HCT116 (cell line): Measurements from ENCODE around the gene HYOU1. TPM values are rescaled to one million over a fixed set of nuclear protein-coding genes. Genes with fewer than 3 reads are reported as not detected.

Source experiments
- ATAC-seq: fragments of 200-7000 bp; cut with Tn5 transposase; 2 replicates; pipeline ENCODE4 v1.9.1; 2020; ENCODE audit warnings: mild to moderate bottlenecking, moderate library complexity
- BruUV-seq: library from RNA; stranded (reverse); fragments of 400-500 nt; replicated peaks from 2 replicates; lab custom pipeline; 2021; lab: Mats Ljungman, UMichigan
- CTCF ChIA-PET: fragments of 300-600 bp; sonication (Branson Sonifier 250); formaldehyde crosslinking; loops from one replicate; lab custom pipeline; 2021; ENCODE audit warnings: antibody characterized with exemption; lab: Charles Lee
- POLR2A ChIA-PET: fragments of 300-600, 350-600 bp; sonication (Branson Sonifier 250); formaldehyde crosslinking; loops from one replicate; lab custom pipeline; 2021; ENCODE audit warnings: antibody characterized with exemption; lab: Charles Lee
- RAD21 ChIA-PET, 2 experiments: fragments of 300-600 bp; sonication (Branson Sonifier 250); formaldehyde crosslinking; loops; one replicate each; lab custom pipeline; 2023; ENCODE audit warnings: low total read pairs in 2 of 2; ENCODE audit not compliant: uncharacterized antibody in 2 of 2, unreplicated experiment in 2 of 2, low non-redundant PET in 1 of 2; lab: Charles Lee
- DNase-seq: peaks from one replicate; pipeline ENCODE4 v3.0.0-alpha.2; 2010; ENCODE audit warnings: low read depth, low spot score
- H2AFZ ChIP-seq: fragments of 200-600 bp; shearing (Covaris generic), sonication (generic); 2 replicates; pipeline ENCODE4 v1.6.1; 2017; ENCODE audit warnings: low read depth, mixed run types, mixed read lengths, antibody characterized with exemption, low read length; ENCODE audit not compliant: poor library complexity, severe bottlenecking
- H3K27ac ChIP-seq: 2 replicates; pipeline ENCODE4 v1.5.1; 2012; ENCODE audit warnings: low read depth, low read length
- H3K27me3 ChIP-seq: fragments of 200-600 bp; sonication (generic); 2 replicates; pipeline ENCODE4 v1.6.1; 2016; ENCODE audit warnings: mixed run types, low read length, mixed read lengths; ENCODE audit not compliant: insufficient read depth
- H3K36me3 ChIP-seq, 2 experiments: fragments of 200-500 bp in 1 of 2; fragments of 200-600 bp in 1 of 2; sonication (Bioruptor generic) in 1 of 2; sonication (generic) in 1 of 2; 2 replicates each; pipeline versions ENCODE4 v1.5.1 to v1.6.1; 2014 to 2016; ENCODE audit warnings: low read length in 2 of 2, inconsistent platforms in 1 of 2, mixed read lengths in 1 of 2, mixed run types in 1 of 2; ENCODE audit not compliant: insufficient read depth in 2 of 2, control insufficient read depth in 1 of 2
- H3K4me1 ChIP-seq, 2 experiments: fragments of 200-600 bp in 1 of 2; sonication (generic) in 1 of 2; 2 replicates each; pipeline versions ENCODE4 v1.5.1 to v1.6.1; 2012 to 2017; ENCODE audit warnings: low read length in 2 of 2, inconsistent platforms in 1 of 2, mild to moderate bottlenecking in 1 of 2, mixed read lengths in 1 of 2, mixed run types in 1 of 2, moderate library complexity in 1 of 2; ENCODE audit not compliant: insufficient read depth in 2 of 2, control insufficient read depth in 1 of 2
- H3K4me2 ChIP-seq: fragments of 200-600 bp; sonication (generic); 2 replicates; pipeline ENCODE4 v1.6.1; 2017; ENCODE audit warnings: mixed run types, low read length, mixed read lengths
- H3K4me3 ChIP-seq, 2 experiments: fragments of 200-600 bp in 1 of 2; sonication (generic) in 1 of 2; replicated peaks in 1 of 2; 2 replicates each; pipeline ENCODE4 v1.5.1; 2011 to 2016; ENCODE audit warnings: low read length in 2 of 2, control low read depth in 1 of 2, low read depth in 1 of 2, mild to moderate bottlenecking in 1 of 2, mixed read lengths in 1 of 2, mixed run types in 1 of 2
- H3K79me2 ChIP-seq: fragments of 200-600 bp; sonication (generic); 2 replicates; pipeline ENCODE4 v1.6.1; 2017; ENCODE audit warnings: mild to moderate bottlenecking, mixed run types, low read length, moderate library complexity, mixed read lengths; ENCODE audit not compliant: insufficient read depth
- H3K9ac ChIP-seq: fragments of 200-600 bp; sonication (generic); 2 replicates; pipeline ENCODE4 v1.6.1; 2016; ENCODE audit warnings: low read length, mixed read lengths
- H3K9me2 ChIP-seq: fragments of 200-600 bp; sonication (generic), shearing (Covaris generic); 2 replicates; pipeline ENCODE4 v1.6.1; 2017; ENCODE audit warnings: mixed run types, mild to moderate bottlenecking, moderate library complexity; ENCODE audit not compliant: insufficient read depth
- H3K9me3 ChIP-seq, 2 experiments: fragments of 200-500 bp in 1 of 2; fragments of 200-600 bp in 1 of 2; sonication (Bioruptor generic) in 1 of 2; sonication (generic) in 1 of 2; 2 replicates each; pipeline ENCODE4 v1.6.1; 2014 to 2017; ENCODE audit warnings: low read length in 2 of 2, mixed read lengths in 2 of 2, inconsistent platforms in 1 of 2, low read depth in 1 of 2, mild to moderate bottlenecking in 1 of 2, mixed run types in 1 of 2, moderate library complexity in 1 of 2; ENCODE audit not compliant: control insufficient read depth in 1 of 2, insufficient read depth in 1 of 2
- H4K20me1 ChIP-seq: fragments of 200-600 bp; sonication (generic), shearing (Covaris generic); 2 replicates; pipeline ENCODE4 v1.6.1; 2017; ENCODE audit warnings: mixed run types, mild to moderate bottlenecking, moderate library complexity; ENCODE audit not compliant: insufficient read depth
- CBX3 ChIP-seq: IDR thresholded peaks from 2 replicates; pipeline ENCODE4 v1.6.1; 2012; ENCODE audit warnings: low read depth
- CTCF ChIP-seq, 3 experiments: fragments of 200-600 bp in 1 of 3; sonication (generic) in 1 of 3; IDR thresholded peaks in 2 of 3; conservative IDR thresholded peaks in 1 of 3; 2 replicates each; pipeline ENCODE4 v1.5.1; 2012 to 2017; ENCODE audit warnings: low read depth in 2 of 3, low read length in 2 of 3, antibody characterized with exemption in 1 of 3, borderline replicate concordance in 1 of 3, control low read depth in 1 of 3, mild to moderate bottlenecking in 1 of 3, mixed read lengths in 1 of 3, mixed run types in 1 of 3, moderate library complexity in 1 of 3; ENCODE audit not compliant: insufficient read depth in 1 of 3
- EGR1 ChIP-seq: IDR thresholded peaks from 2 replicates; pipeline ENCODE4 v1.6.1; 2012; ENCODE audit warnings: low read depth
- ELF1 ChIP-seq: IDR thresholded peaks from 2 replicates; pipeline ENCODE4 v1.6.1; 2012; ENCODE audit warnings: low read depth, borderline replicate concordance
- EZH2 ChIP-seq: fragments of 200-600 bp; sonication (generic); IDR thresholded peaks from 2 replicates; pipeline ENCODE4 v1.6.1; 2017; ENCODE audit warnings: antibody characterized with exemption, mixed run types
- EZH2phosphoT487 ChIP-seq: fragments of 200-600 bp; IDR thresholded peaks from 2 replicates; pipeline ENCODE4 v1.6.1; 2018; ENCODE audit warnings: antibody characterized with exemption, borderline replicate concordance
- MAX ChIP-seq: IDR thresholded peaks from 2 replicates; pipeline ENCODE4 v1.6.1; 2012
- POLR2A ChIP-seq: IDR thresholded peaks from 2 replicates; pipeline ENCODE4 v1.7.0; 2011; ENCODE audit warnings: borderline replicate concordance; ENCODE audit not compliant: insufficient read depth, insufficient read length; ENCODE audit errors: extremely low read depth
- RAD21 ChIP-seq: IDR thresholded peaks from 2 replicates; pipeline ENCODE4 v1.6.1; 2012; ENCODE audit warnings: low read depth, mild to moderate bottlenecking
- ZBTB33 ChIP-seq: IDR thresholded peaks from 2 replicates; pipeline ENCODE4 v1.6.1; 2011; ENCODE audit warnings: mild to moderate bottlenecking, low read length, moderate library complexity; ENCODE audit not compliant: insufficient replicate concordance; ENCODE audit errors: extremely low read depth
- intact Hi-C: fragments of 100-400 bp; cut with micrococcal nuclease; formaldehyde crosslinking; loops from 2 replicates; pipeline ENCODE4 v1.10.0; 2022
- total RNA-seq: library from RNA; stranded (reverse); gene quantifications from one replicate; pipeline ENCODE4 v1.2.1, GENCODE V29; 2021; ENCODE audit not compliant: unreplicated experiment

The HYOU1 gene
- total RNA-seq, 1 experiment from 2014 or later = 181 TPM

GRCh38 chr11:119038884-119039283, 18.1 kb downstream of the HYOU1 start:
- DNase-seq (no peak), ATAC-seq (no peak)
- intact Hi-C loops = no loop called here
- Histone ChIP-seq H3K79me2 (no peaks in the 10 kb centered on the region), H3K27me3 (no peaks in the 10 kb centered on the region), H3K4me3 (no peak overlapping the region), H4K20me1 (no peaks in the 10 kb centered on the region), H3K4me2 (no peak overlapping the region), H3K27ac (no peak overlapping the region), H3K9me2 (no peaks in the 10 kb centered on the region), H3K36me3 (no peaks in the 10 kb centered on the region), H3K9me3 (no peaks in the 10 kb centered on the region), H2AFZ (no peak overlapping the region), H3K4me1 (peaks cover 0 to 3% of the 10 kb centered on the region in 2 experiments; a peak in 2 of 4 replicates), H3K9ac (no peak overlapping the region)
- TF ChIP-seq RAD21 = no peak
- TF ChIP-seq EZH2 = no peak
- TF ChIP-seq EGR1 = no peak
- TF ChIP-seq MAX = no peak
- TF ChIP-seq ELF1 = no peak
- no peak for TF ChIP-seq EZH2phosphoT487
- TF ChIP-seq CTCF (IDR thresholded peaks at IDR 0.05 in 2 of 3, conservative IDR thresholded peaks at IDR 0.05 in 1 of 3; ENCODE audit: borderline replicate concordance in 1 of 3, insufficient read depth in 1 of 3, low read depth in 2 of 3, low read length in 2 of 3) = no peak
- TF ChIP-seq POLR2A = no peak
- no peak for TF ChIP-seq CBX3
- TF ChIP-seq ZBTB33 = no peak
- CTCF ChIA-PET = no interaction called here
- no TSS peak for BruUV-seq
- RAD21 ChIA-PET = no interaction called here
- POLR2A ChIA-PET = interaction anchor here (1.1 kb wide), 1 partner anchor 16 kb away, joined by 3 read pairs; no protein-coding TSS in a partner anchor
